ENCODE data around the gene TCAP.
"Not testable (repeated sequence)": the region's sequence is repeated elsewhere in the genome, so short reads cannot be mapped to it uniquely, and the experiment has no call there.

TCAP gene

GRCh38 chr17:39709319-39709997 is 44.3 kb downstream of the TCAP start:
- no peak for DNase-seq

GRCh38 chr17:39709998-39710964 is 45.1 kb downstream of the TCAP start:
- DNase-seq, result no peak

GRCh38 chr17:39711071-39711470 is 45.9 kb downstream of the TCAP start:
- not testable (repeated sequence) for DNase-seq

- DNase-seq, result no peak
These were observed 46.7 kb downstream of the TCAP start for GRCh38 chr17:39711851-39712250.

GRCh38 chr17:39714234-39714633 is 49.1 kb downstream of the TCAP start:
- DNase-seq, result no peak

- DNase-seq, result no peak
These were observed 50.4 kb downstream of the TCAP start for GRCh38 chr17:39715375-39716072.

Data from CD4-positive, alpha-beta T cell treated with Interleukin-21 for 1 hour (primary cell).